ENCODE measurements around the gene CYP46A1. TPM values are rescaled to one million over a fixed set of nuclear protein-coding genes. Genes with fewer than 3 reads are reported as not detected.
"Not testable (repeated sequence)": the region's sequence is repeated elsewhere in the genome, so short reads cannot be mapped to it uniquely, and the experiment has no call there.

CYP46A1 gene
- total RNA-seq, 1 donor from 2014 or later = 2.9 TPM

- no peak overlapping the region for H3K4me3 Mint-ChIP-seq (ENCODE audit: low read depth)
- no peaks in the 10 kb centered on the region for H3K36me3 Mint-ChIP-seq (ENCODE audit: insufficient read depth)
- H3K27ac Mint-ChIP-seq = no peak overlapping the region
Measured at GRCh38 chr14:99758872-99759545, 74.9 kb downstream of the CYP46A1 start.

DNA sequence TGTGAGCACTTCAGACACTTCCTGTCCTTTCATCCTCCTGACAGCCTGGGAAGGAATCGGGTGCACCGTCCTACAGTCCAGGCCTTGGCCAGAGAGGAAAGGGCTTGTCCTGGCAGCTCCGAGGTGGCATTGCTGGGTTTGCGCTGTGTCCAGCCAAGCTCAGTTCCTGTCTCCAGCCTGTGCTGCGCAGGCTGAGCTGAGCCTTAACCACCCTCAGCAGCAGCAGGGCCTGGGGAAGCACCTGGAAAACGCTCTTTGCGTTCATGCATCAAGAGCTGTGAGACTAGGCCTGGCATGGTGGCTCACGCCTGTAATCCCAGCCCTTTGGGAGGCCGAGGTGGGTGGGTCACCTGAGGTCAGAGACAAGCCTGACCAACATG, 75.4 kb downstream of the CYP46A1 start:
- peaks cover 14% of the 10 kb centered on the region for H3K27me3 Mint-ChIP-seq
- no peak for TF ChIP-seq CTCF (IDR thresholded peaks at IDR 0.05; ENCODE audit: unreplicated experiment)
- H3K9me3 Mint-ChIP-seq (ENCODE audit: low read depth) = peaks cover 3% of the 10 kb centered on the region
- no peak overlapping the region for H3K27ac Mint-ChIP-seq
- H3K36me3 Mint-ChIP-seq (ENCODE audit: insufficient read depth) = no peaks in the 10 kb centered on the region
- no peak overlapping the region for H3K4me3 Mint-ChIP-seq (ENCODE audit: low read depth)
- peaks cover 7% of the 10 kb centered on the region for H3K4me1 Mint-ChIP-seq (ENCODE audit: low read depth)
- DNase-seq (ENCODE audit: low spot score, unreplicated experiment) = no peak

More at GRCh38 chr14:99758872-99759545, 74.9 kb downstream of the CYP46A1 start:
- H3K9me3 Mint-ChIP-seq (ENCODE audit: low read depth) = peaks cover 3% of the 10 kb centered on the region
- peaks cover 13% of the 10 kb centered on the region for H3K27me3 Mint-ChIP-seq
- no peak for TF ChIP-seq CTCF (IDR thresholded peaks at IDR 0.05; ENCODE audit: unreplicated experiment)
- DNase-seq (ENCODE audit: low spot score, unreplicated experiment) = no peak
- peaks cover 8% of the 10 kb centered on the region for H3K4me1 Mint-ChIP-seq (ENCODE audit: low read depth)

GRCh38 chr14:99760817-99761216, 76.7 kb downstream of the CYP46A1 start:
- Mint-ChIP-seq H3K4me1 (ENCODE audit: low read depth) (peaks cover 6% of the 10 kb centered on the region), H3K27me3 (peaks cover 13% of the 10 kb centered on the region), H3K36me3 (ENCODE audit: insufficient read depth) (no peaks in the 10 kb centered on the region), H3K9me3 (ENCODE audit: low read depth) (peaks cover 3% of the 10 kb centered on the region), H3K27ac (no peak overlapping the region), H3K4me3 (ENCODE audit: low read depth) (no peak overlapping the region)
- no peak for TF ChIP-seq CTCF (IDR thresholded peaks at IDR 0.05; ENCODE audit: unreplicated experiment)
- no peak for DNase-seq (ENCODE audit: low spot score, unreplicated experiment)

GRCh38 chr14:99762911-99763310, 78.8 kb downstream of the CYP46A1 start:
- DNase-seq (ENCODE audit: low spot score, unreplicated experiment); H3K36me3 Mint-ChIP-seq (ENCODE audit: insufficient read depth); H3K9me3 Mint-ChIP-seq (ENCODE audit: low read depth); H3K27ac Mint-ChIP-seq; H3K4me3 Mint-ChIP-seq (ENCODE audit: low read depth): not testable (repeated sequence)
- Mint-ChIP-seq H3K27me3 (peaks cover 13% of the 10 kb centered on the region), H3K4me1 (ENCODE audit: low read depth) (peaks cover 15% of the 10 kb centered on the region)

DNA sequence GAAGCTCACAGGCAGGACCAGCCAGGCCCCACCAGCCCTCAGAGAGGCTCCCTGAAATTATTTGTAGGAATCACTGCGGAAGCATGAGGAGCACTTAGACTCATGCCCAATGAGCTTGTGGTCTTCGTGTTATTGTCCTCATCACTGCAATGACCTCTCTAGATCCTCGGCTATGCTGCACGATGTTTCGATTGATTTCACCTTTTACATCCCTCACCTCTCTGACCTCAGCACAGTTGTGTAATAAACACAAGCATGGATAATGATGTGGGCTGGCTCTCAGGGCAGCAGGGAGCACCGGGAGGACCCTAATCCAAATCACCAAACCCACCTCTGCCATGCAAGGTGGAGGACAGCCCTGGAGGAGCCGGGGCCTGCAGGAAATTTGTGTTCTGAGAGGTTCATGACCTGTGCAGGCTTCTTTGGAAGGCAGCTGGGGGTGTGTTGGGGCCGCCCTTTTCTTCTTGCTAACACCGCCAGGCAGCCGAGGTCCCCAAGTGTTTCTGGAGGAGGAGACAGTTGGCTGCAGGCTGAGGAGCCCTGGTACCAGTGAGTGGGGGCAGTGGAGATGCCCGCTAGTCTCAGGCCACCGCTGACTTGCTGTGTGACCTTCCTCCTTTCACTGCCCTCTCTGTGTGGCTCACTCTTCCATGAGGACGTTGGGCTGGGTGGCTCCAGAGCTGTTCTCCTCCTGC, 79.6 kb downstream of the CYP46A1 start:
- Mint-ChIP-seq H3K27ac (no peak overlapping the region), H3K4me1 (ENCODE audit: low read depth) (peaks cover 13% of the 10 kb centered on the region), H3K4me3 (ENCODE audit: low read depth) (no peak overlapping the region), H3K9me3 (ENCODE audit: low read depth) (peaks cover 3% of the 10 kb centered on the region), H3K27me3 (peaks cover 16% of the 10 kb centered on the region), H3K36me3 (ENCODE audit: insufficient read depth) (no peaks in the 10 kb centered on the region)
- DNase-seq (ENCODE audit: low spot score, unreplicated experiment) = no peak
- TF ChIP-seq CTCF (IDR thresholded peaks at IDR 0.05; ENCODE audit: unreplicated experiment) = no peak
